Transverse colon (tissue), 3 donors: Measurements from ENCODE around the gene NAA35.

Experiments used
- EP300 ChIP-seq: sonication (generic); formaldehyde crosslinking; IDR thresholded peaks from one replicate; pipeline ENCODE4 v1.6.1; 2017; ENCODE audit warnings: antibody characterized with exemption, low read depth
- POLR2A ChIP-seq: fragments of 450-650 bp; IDR thresholded peaks from one replicate; pipeline ENCODE4 v1.6.1; 2016; ENCODE audit warnings: antibody characterized with exemption, mild to moderate bottlenecking, moderate library complexity
- TF ChIP-seq, protein P1 (sequence below), 5 experiments: fragments of 200-600 bp in 3 of 5; fragments of 450-650 bp in 2 of 5; sonication (generic) in 3 of 5; IDR thresholded peaks; 1 replicate in 2 of 5; 2 replicates in 3 of 5; pipeline ENCODE4 v1.5.1; 2016 to 2017; ENCODE audit warnings: antibody characterized with exemption in 5 of 5, inconsistent platforms in 3 of 5, mild to moderate bottlenecking in 2 of 5, moderate library complexity in 1 of 5

DNA sequence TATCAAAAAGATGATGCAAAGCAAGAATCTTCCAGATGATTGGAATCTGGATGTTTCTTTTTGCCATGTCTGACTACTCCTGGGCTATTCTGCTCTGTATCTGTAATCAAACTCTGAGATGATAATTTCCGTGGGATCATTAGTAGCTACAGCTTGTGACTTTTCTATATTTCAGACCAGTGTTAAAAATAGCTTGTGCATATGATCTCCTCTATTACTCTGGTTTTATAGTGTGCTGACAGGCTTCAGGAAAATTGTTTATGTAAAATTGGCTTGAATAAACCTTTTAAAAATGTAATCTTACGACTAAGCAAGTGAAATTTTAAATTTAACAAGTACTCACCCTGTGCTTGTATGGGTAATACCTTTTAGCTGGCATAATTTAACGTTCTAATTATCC is 40.4 kb downstream of the NAA35 start:
- TF ChIP-seq EP300: no peak
- TF ChIP-seq, protein P1, sequence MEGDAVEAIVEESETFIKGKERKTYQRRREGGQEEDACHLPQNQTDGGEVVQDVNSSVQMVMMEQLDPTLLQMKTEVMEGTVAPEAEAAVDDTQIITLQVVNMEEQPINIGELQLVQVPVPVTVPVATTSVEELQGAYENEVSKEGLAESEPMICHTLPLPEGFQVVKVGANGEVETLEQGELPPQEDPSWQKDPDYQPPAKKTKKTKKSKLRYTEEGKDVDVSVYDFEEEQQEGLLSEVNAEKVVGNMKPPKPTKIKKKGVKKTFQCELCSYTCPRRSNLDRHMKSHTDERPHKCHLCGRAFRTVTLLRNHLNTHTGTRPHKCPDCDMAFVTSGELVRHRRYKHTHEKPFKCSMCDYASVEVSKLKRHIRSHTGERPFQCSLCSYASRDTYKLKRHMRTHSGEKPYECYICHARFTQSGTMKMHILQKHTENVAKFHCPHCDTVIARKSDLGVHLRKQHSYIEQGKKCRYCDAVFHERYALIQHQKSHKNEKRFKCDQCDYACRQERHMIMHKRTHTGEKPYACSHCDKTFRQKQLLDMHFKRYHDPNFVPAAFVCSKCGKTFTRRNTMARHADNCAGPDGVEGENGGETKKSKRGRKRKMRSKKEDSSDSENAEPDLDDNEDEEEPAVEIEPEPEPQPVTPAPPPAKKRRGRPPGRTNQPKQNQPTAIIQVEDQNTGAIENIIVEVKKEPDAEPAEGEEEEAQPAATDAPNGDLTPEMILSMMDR (IDR thresholded peaks at IDR 0.05): no peak
- TF ChIP-seq POLR2A: no peak
